ENCODE data around the gene TEX44. TPM values are rescaled to one million over a fixed set of nuclear protein-coding genes. Genes with fewer than 3 reads are reported as not detected.

Gene TEX44
- total and polyA plus RNA-seq, 2 of the 13 experiments (the other 11 are each of a cell fraction or from before 2014, with no cell fraction given): not detected

DNA sequence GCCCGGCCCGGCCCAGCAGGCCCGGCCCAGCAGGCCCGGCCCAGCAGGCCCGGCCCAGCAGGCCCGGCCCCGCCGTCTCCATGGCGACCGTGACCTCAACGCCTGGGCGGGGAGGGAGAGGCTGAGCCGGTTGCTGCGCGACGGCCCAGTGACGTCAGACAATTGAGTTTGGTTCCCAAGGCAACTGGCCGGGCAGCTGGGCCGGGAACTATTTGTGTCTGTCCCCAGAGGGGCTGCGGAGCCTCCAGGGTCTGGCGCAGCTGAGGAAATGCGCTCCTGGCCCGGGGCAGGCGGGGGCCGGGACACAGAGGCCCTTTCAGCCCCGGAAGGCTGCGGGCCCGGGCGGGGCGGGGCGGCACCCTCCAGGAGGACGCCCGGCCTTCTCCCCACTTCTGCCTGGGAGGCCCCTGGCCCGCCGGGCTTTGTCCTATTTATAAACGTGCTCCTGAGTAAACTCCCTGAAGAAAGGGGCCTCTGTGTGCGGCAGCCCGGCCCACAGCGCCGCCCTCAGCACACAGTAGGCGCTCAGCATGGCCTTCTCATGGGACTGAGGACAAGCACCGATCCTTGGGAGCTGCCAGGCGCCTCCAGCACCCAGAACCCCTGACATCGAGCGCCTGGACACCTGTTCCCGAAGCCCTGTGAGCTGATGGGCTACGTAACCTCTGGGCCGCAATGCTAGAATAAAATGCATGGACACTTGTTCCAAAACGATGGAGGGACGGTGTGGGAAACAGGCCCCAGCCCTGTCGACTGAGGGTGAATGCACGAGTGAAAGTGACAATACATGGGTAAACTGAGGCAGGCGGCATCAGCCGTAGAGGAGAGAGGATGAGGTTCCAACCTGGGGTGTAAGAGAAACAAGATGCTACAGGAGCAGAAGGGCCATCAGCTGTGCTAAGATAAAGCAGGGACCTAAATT lies 12.3 kb downstream of the TEX44 start (continued):
- TF ChIP-seq MXI1 (IDR thresholded peaks at IDR 0.05; ENCODE audit: borderline replicate concordance, low read depth, low read length): peak; percentile 97
- 0 out of 2 replicates have a peak, but pooled peaks have one; percentile 28 for TF ChIP-seq ETV5 (CRISPR knock-in tag; IDR thresholded peaks at IDR 0.05; ENCODE audit: borderline replicate concordance)
- no peak for TF ChIP-seq ZSCAN12 (CRISPR knock-in tag; IDR thresholded peaks at IDR 0.05)
- no peak for TF ChIP-seq PHF20 (CRISPR knock-in tag; IDR thresholded peaks at IDR 0.05)
- peak; percentile 100 for TF ChIP-seq RBM22 (optimal IDR thresholded peaks at IDR 0.05; ENCODE audit: low read length)
- TF ChIP-seq U2AF1 (optimal IDR thresholded peaks at IDR 0.05; ENCODE audit: low read depth, low read length): peak; percentile 6
- no peak for TF ChIP-seq MXD4 (CRISPR knock-in tag; IDR thresholded peaks at IDR 0.05)
- TF ChIP-seq ZNF143 (CRISPR knock-in tag; IDR thresholded peaks at IDR 0.05): 0 out of 2 replicates have a peak, but pooled peaks have one; percentile 5
- peak; percentile 95 for TF ChIP-seq RFX3 (CRISPR knock-in tag; IDR thresholded peaks at IDR 0.05)

DNA sequence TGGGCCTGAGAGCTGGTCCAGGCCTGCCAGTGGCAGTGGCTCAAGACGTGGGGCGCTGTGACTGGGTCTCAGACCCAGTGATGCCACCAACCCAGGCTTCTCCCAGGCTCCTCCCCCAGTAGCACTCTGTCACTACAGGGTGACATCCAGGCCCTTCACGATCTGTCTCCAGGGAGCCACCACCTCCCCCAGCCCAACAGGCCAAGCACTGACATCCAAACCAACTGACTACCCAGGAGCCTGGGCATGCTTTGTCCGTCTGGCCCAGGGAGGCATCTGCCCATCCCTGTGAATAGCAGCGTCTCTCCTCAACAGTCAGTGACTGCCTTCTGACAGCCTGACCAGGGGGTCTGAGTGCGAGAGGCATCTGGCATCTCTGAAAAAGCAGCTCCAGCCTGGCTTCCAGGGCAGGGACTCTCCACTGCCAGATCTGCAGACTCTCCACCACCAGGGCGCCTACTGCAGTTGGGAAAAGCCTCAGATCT lies 13.0 kb downstream of the TEX44 start:
- H3K36me3 ChIP-seq (replicated peaks in 1 of 2; ENCODE audit: control insufficient read depth in 1 of 2, insufficient read depth in 2 of 2, low read length in 2 of 2): no peaks in the 10 kb centered on the region
- TF ChIP-seq ZNF260 (CRISPR knock-in tag; IDR thresholded peaks at IDR 0.05; ENCODE audit: borderline replicate concordance, low read depth) (no peak), SAP130 (CRISPR knock-in tag; IDR thresholded peaks at IDR 0.05; ENCODE audit: low read depth) (no peak)
- TF ChIP-seq, protein P1, sequence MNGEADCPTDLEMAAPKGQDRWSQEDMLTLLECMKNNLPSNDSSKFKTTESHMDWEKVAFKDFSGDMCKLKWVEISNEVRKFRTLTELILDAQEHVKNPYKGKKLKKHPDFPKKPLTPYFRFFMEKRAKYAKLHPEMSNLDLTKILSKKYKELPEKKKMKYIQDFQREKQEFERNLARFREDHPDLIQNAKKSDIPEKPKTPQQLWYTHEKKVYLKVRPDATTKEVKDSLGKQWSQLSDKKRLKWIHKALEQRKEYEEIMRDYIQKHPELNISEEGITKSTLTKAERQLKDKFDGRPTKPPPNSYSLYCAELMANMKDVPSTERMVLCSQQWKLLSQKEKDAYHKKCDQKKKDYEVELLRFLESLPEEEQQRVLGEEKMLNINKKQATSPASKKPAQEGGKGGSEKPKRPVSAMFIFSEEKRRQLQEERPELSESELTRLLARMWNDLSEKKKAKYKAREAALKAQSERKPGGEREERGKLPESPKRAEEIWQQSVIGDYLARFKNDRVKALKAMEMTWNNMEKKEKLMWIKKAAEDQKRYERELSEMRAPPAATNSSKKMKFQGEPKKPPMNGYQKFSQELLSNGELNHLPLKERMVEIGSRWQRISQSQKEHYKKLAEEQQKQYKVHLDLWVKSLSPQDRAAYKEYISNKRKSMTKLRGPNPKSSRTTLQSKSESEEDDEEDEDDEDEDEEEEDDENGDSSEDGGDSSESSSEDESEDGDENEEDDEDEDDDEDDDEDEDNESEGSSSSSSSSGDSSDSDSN (CRISPR knock-in tag; IDR thresholded peaks at IDR 0.05): 0 out of 2 replicates have a peak, but pooled peaks have one; percentile 2
- peaks cover 27% of the 10 kb centered on the region for H3K4me1 ChIP-seq (ENCODE audit: insufficient read depth, low read length)
- FAIRE-seq (no peak), ATAC-seq (0 out of 3 replicates have a peak, but pooled peaks have one; percentile 4), DNase-seq (ENCODE audit: low spot score) (no peak)
- intact Hi-C loops (cut with micrococcal nuclease; ENCODE audit: unreplicated experiment): no loop called here
- no peak overlapping the region for H3K27ac ChIP-seq (ENCODE audit: extremely low read length, insufficient read depth, low read length)
- no peaks in the 10 kb centered on the region for H3K79me2 ChIP-seq (ENCODE audit: insufficient read depth, low read length)
- peaks cover 7 to 21% of the 10 kb centered on the region in 2 experiments; a peak in 4 of 5 replicates for H3K27me3 ChIP-seq (ENCODE audit: control insufficient read depth in 1 of 2, insufficient read depth in 2 of 2, low read length in 2 of 2)
- H3K9me3 ChIP-seq (ENCODE audit: low read length): no peaks in the 10 kb centered on the region
- no TSS peak for BruUV-seq (replicated peaks)
- H3K4me2 ChIP-seq (ENCODE audit: low read depth, low read length): 0 out of 2 replicates have a peak overlapping the region, but pooled peaks have one; percentile 96
- CTCF ChIA-PET (ENCODE audit: low intra/inter-chr PET ratio, low total read pairs): no interaction called here
- POLR2A ChIA-PET: no interaction called here
- H2AFZ ChIP-seq (ENCODE audit: low read length): no peak overlapping the region
- 19% methylated on average over 3 of the region's 7 CpGs for WGBS (ENCODE audit: low lambda C conversion rate)
- no peaks in the 10 kb centered on the region for H4K20me1 ChIP-seq (ENCODE audit: insufficient read depth, low read length)
- H3K9ac ChIP-seq (ENCODE audit: insufficient read depth, low read depth, low read length): 0 out of 2 replicates have a peak overlapping the region, but pooled peaks have one; percentile 81
- H3K4me3 ChIP-seq (replicated peaks in 1 of 3; ENCODE audit: insufficient read depth in 1 of 3, low read depth in 2 of 3, low read length in 3 of 3): no peak overlapping the region
- in situ Hi-C loops (cut with HindIII; ENCODE audit: extremely low pct_ligation_motif_present, low pct_unique_long_range_greater_than_20kb): no loop called here
